Thyroid gland (tissue), 4 donors: ENCODE measurements around the gene GLRX.
A peak's percentile ranks its signal among the peaks of the same experiment; 100 is the strongest.

Experiments used
- CTCF ChIP-seq, 6 experiments: fragments of 200-600 bp in 3 of 6; fragments of 450-650 bp in 3 of 6; sonication (generic) in 3 of 6; IDR thresholded peaks; one replicate each; pipeline ENCODE4 v1.5.1; 2016 to 2019; ENCODE audit warnings: antibody characterized with exemption in 6 of 6, mild to moderate bottlenecking in 2 of 6, inconsistent platforms in 1 of 6, moderate library complexity in 1 of 6
- POLR2A ChIP-seq, 2 donors: fragments of 450-650 bp; IDR thresholded peaks; one replicate each; pipeline ENCODE4 v1.6.1; 2017; ENCODE audit warnings: antibody characterized with exemption in 2 of 2, mild to moderate bottlenecking in 2 of 2, moderate library complexity in 1 of 2

- TF ChIP-seq CTCF (IDR thresholded peaks at IDR 0.05) (no peak), POLR2A (IDR thresholded peaks at IDR 0.05) (peak; percentile 24 to 86)
Measured at GRCh38 chr5:95822542-95823181, at the start of gene GLRX.
